Activated naive CD4-positive, alpha-beta T cell treated with anti-CD3 and anti-CD28 coated beads, Interleukin-2, amount 50 U/mL, for 72 hours (primary cell): ENCODE results near the gene DDRGK1. TPM values are rescaled to one million over a fixed set of nuclear protein-coding genes. Genes with fewer than 3 reads are reported as not detected.
"Not testable (repeated sequence)": the region's sequence is repeated elsewhere in the genome, so short reads cannot be mapped to it uniquely, and the experiment has no call there.

ENCODE experiments used
- ATAC-seq, 2 donors: fragments of 150-1000 bp; cut with Tn5 transposase; 2 replicates each; pipeline ENCODE4 v1.10.0; 2021; ENCODE audit warnings: mild to moderate bottlenecking in 2 of 2, moderate library complexity in 2 of 2
- DNase-seq, 2 donors: peaks; one replicate each; pipeline ENCODE4 v3.0.0; 2021 to 2022; ENCODE audit warnings: low spot score in 2 of 2
- H3K27ac Mint-ChIP-seq, 2 donors: one replicate each; pipeline ENCODE4 v1.8.0; 2022; ENCODE audit warnings: mild to moderate bottlenecking in 2 of 2, mixed read lengths in 2 of 2
- H3K36me3 Mint-ChIP-seq, 2 donors: one replicate each; pipeline ENCODE4 v1.8.0; 2022; ENCODE audit warnings: mixed read lengths in 2 of 2
- H3K9me3 Mint-ChIP-seq, 2 donors: one replicate each; pipeline ENCODE4 v1.8.0; 2022; ENCODE audit warnings: mixed read lengths in 2 of 2
- total RNA-seq, 2 donors: library from RNA; stranded (reverse); gene quantifications; one replicate each; pipeline ENCODE4 v1.2.3, GENCODE V29; 2022

DDRGK1 gene
- total RNA-seq, 2 donors from 2014 or later: 66.4 to 128 TPM

- peaks cover 0 to 2% of the 10 kb centered on the region in 2 donors for H3K36me3 Mint-ChIP-seq
- H3K9me3 Mint-ChIP-seq: no peaks in the 10 kb centered on the region
- DNase-seq: no peak
- no peak for ATAC-seq
- H3K27ac Mint-ChIP-seq: no peak overlapping the region
Measured at GRCh38 chr20:3164763-3165410, 39.6 kb downstream of the DDRGK1 start.

GRCh38 chr20:3164043-3164762 is 40.3 kb downstream of the DDRGK1 start:
- ATAC-seq (no peak), DNase-seq (no peak)
- Mint-ChIP-seq H3K36me3 (peaks cover 4 to 8% of the 10 kb centered on the region in 2 donors), H3K27ac (no peak overlapping the region), H3K9me3 (no peaks in the 10 kb centered on the region)

GRCh38 chr20:3163099-3164042 is 41.1 kb downstream of the DDRGK1 start:
- Mint-ChIP-seq H3K9me3 (no peaks in the 10 kb centered on the region), H3K27ac (peak overlapping the region in 1 of 2 donors; percentile 7), H3K36me3 (peaks cover 11 to 15% of the 10 kb centered on the region in 2 donors)
- no peak for DNase-seq
- no peak for ATAC-seq

GRCh38 chr20:3162080-3162611 is 42.3 kb downstream of the DDRGK1 start:
- no peak for DNase-seq
- peaks cover 11 to 16% of the 10 kb centered on the region in 2 donors for H3K36me3 Mint-ChIP-seq
- no peak for ATAC-seq
- H3K27ac Mint-ChIP-seq: peak overlapping the region in 1 of 2 donors; percentile 36
- no peaks in the 10 kb centered on the region for H3K9me3 Mint-ChIP-seq

- peaks cover 18 to 22% of the 10 kb centered on the region in 2 donors for H3K36me3 Mint-ChIP-seq
- ATAC-seq: no peak
- no peaks in the 10 kb centered on the region for H3K9me3 Mint-ChIP-seq
- DNase-seq: no peak
- H3K27ac Mint-ChIP-seq: peak overlapping the region in 1 of 2 donors; percentile 36
Measured at GRCh38 chr20:3161316-3162079, 43.0 kb downstream of the DDRGK1 start.

GRCh38 chr20:3160418-3160817 is 44.1 kb downstream of the DDRGK1 start:
- Mint-ChIP-seq H3K36me3 (peaks cover 19 to 24% of the 10 kb centered on the region in 2 donors), H3K27ac (peak overlapping the region in 1 of 2 donors; percentile 98), H3K9me3 (no peaks in the 10 kb centered on the region)
- no peak for DNase-seq
- ATAC-seq: no peak

GRCh38 chr20:3158968-3159431 is 45.5 kb downstream of the DDRGK1 start:
- peak overlapping the region; percentile 98 for H3K27ac Mint-ChIP-seq
- ATAC-seq (peak in 1 of 2 donors; percentile 12), DNase-seq (no peak)
- H3K36me3 Mint-ChIP-seq: peaks cover 21 to 26% of the 10 kb centered on the region in 2 donors
- no peaks in the 10 kb centered on the region for H3K9me3 Mint-ChIP-seq

GRCh38 chr20:3157817-3158216 is 46.7 kb downstream of the DDRGK1 start:
- Mint-ChIP-seq H3K27ac (peak overlapping the region; percentile 91 to 98), H3K36me3 (peaks cover 26 to 30% of the 10 kb centered on the region in 2 donors), H3K9me3 (no peaks in the 10 kb centered on the region)
- ATAC-seq: peak in 1 of 2 donors; percentile 29
- no peak for DNase-seq

- Mint-ChIP-seq H3K36me3 (peaks cover 26 to 30% of the 10 kb centered on the region in 2 donors), H3K27ac (peak overlapping the region; percentile 92 to 98), H3K9me3 (no peaks in the 10 kb centered on the region)
- peak; percentile 71 to 91 for ATAC-seq
- DNase-seq: no peak
Measured at GRCh38 chr20:3156811-3157619, 47.5 kb downstream of the DDRGK1 start.

- not testable (repeated sequence) for DNase-seq, H3K9me3 Mint-ChIP-seq
- peak in 1 of 2 donors; percentile 34 for ATAC-seq
- H3K36me3 Mint-ChIP-seq: peaks cover 23 to 31% of the 10 kb centered on the region in 2 donors
- peak overlapping the region; percentile 61 to 72 for H3K27ac Mint-ChIP-seq
Measured at GRCh38 chr20:3152057-3152644, 52.3 kb downstream of the DDRGK1 start.

- H3K36me3 Mint-ChIP-seq: peaks cover 21 to 25% of the 10 kb centered on the region in 2 donors
- ATAC-seq: no peak
- DNase-seq: no peak
- H3K9me3 Mint-ChIP-seq: no peaks in the 10 kb centered on the region
- H3K27ac Mint-ChIP-seq: no peak overlapping the region
Measured at GRCh38 chr20:3150908-3151307, 53.6 kb downstream of the DDRGK1 start.

GRCh38 chr20:3146732-3147341 is 57.6 kb downstream of the DDRGK1 start:
- no peak for DNase-seq
- Mint-ChIP-seq H3K36me3 (peaks cover 15 to 30% of the 10 kb centered on the region in 2 donors), H3K27ac (peak overlapping the region in 1 of 2 donors; percentile 82), H3K9me3 (no peaks in the 10 kb centered on the region)
- ATAC-seq: no peak

- H3K27ac Mint-ChIP-seq: no peak overlapping the region
- H3K9me3 Mint-ChIP-seq: no peaks in the 10 kb centered on the region
- no peak for DNase-seq
- ATAC-seq: no peak
- H3K36me3 Mint-ChIP-seq: peaks cover 5 to 12% of the 10 kb centered on the region in 2 donors
Measured at GRCh38 chr20:3141757-3142156, 62.7 kb downstream of the DDRGK1 start.
